Measurements from ENCODE around the gene PDE6B. TPM values are rescaled to one million over a fixed set of nuclear protein-coding genes. Genes with fewer than 3 reads are reported as not detected.

PDE6B gene
- total RNA-seq, 4 donors from 2014 or later = 0.81 to 5.5 (median 1.8) TPM

DNA sequence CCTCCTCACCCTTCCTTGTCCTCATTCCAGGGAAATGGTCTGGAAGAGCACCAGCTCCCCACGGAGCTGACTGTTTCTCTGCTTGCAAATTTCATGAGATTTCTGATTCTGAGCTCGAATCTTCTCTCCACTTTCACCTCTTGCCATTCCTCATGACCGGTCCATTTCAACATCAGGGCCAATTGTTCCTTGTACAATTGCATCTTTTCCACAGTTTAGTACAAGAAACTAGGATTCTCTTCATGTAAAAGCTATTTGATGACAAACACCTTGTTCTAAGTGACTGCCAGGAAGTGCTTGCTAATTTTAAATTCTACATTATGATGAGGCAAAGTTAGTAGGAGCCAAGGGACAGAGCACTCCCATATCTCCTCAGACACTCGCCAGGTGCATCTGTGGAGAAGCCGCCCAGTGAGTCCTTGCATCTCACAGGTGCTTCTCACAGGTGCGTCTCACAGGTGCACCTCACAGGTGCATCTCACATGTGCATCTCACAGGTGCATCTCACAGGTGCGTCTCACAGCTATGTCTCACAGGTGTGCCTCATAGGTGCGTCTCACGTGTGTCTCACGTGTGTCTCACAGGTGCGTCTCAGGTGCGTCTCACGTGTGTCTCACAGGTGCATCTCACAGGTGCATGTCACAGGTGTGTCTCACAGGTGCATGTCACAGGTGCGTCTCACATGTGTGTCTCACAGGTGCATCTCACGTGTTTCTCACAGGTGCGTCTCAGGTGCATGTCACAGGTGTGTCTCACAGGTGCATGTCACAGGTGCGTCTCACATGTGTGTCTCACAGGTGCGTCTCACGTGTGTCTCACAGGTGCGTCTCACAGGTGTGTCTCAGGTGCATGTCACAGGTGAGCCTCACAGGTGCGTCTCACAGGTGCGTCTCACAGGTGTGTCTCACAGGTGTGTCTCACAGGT is 3.0 kb upstream of the PDE6B start:
- Histone ChIP-seq H3K4me3 (no peak overlapping the region), H3K27me3 (peaks cover 66% of the 10 kb centered on the region), H3K27ac (no peak overlapping the region), H3K36me3 (no peaks in the 10 kb centered on the region), H3K4me1 (no peaks in the 10 kb centered on the region), H3K9me3 (no peaks in the 10 kb centered on the region)
- ATAC-seq = no peak
- TF ChIP-seq, protein P1, sequence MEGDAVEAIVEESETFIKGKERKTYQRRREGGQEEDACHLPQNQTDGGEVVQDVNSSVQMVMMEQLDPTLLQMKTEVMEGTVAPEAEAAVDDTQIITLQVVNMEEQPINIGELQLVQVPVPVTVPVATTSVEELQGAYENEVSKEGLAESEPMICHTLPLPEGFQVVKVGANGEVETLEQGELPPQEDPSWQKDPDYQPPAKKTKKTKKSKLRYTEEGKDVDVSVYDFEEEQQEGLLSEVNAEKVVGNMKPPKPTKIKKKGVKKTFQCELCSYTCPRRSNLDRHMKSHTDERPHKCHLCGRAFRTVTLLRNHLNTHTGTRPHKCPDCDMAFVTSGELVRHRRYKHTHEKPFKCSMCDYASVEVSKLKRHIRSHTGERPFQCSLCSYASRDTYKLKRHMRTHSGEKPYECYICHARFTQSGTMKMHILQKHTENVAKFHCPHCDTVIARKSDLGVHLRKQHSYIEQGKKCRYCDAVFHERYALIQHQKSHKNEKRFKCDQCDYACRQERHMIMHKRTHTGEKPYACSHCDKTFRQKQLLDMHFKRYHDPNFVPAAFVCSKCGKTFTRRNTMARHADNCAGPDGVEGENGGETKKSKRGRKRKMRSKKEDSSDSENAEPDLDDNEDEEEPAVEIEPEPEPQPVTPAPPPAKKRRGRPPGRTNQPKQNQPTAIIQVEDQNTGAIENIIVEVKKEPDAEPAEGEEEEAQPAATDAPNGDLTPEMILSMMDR (IDR thresholded peaks at IDR 0.05) = no peak
- no peak for TF ChIP-seq POLR2AphosphoS5 (IDR thresholded peaks at IDR 0.05)
- no peak for TF ChIP-seq EP300 (IDR thresholded peaks at IDR 0.05)
- no peak for TF ChIP-seq POLR2A (IDR thresholded peaks at IDR 0.05)
- WGBS, 2 donors (ENCODE audit: low coverage in 1 of 2) = 83 to 88% methylated on average over 12 to 15 of the region's 22 CpGs

DNA sequence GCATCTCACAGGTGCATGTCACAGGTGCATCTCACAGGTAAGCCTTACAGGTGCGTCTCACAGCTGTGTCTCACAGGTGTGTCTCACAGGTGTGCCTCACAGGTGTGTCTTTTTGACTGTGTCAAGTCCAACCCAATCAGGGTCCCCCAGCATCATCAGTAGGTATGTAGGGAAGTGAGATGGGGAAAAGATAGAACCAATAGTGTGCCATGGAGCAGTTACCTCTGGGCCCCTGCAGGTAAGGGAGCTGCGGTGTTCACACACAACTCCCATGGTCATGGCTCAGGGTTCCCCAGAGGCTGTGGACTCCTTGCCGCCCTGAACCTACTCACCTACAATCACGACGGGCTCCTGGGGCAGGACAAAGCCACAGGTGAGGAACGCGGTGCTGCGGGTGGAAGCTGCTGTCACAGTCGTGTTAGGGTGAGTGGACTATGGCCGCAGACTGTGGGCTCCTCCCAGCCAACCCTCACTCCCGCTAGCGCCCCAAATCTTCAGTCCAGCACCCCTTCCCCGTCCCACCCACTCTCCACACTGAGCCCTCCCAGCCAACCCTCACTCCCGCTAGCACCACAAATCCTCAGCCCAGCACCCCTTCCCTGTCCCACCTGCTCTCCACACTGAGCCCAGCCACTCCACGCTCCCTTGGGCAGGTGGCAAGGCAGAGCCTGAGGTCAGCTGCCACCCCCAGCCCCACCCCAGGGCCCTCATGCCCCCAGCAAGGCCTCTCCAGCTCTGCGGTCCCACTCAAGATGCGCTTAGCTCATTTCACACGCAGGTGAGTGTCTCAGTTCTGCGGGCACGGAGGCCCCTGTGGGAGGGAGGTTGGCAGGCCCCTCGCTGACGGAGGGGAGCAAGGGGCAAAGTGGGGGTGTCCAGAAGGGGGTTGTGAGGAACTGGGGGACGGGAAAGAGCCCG is 2.1 kb upstream of the PDE6B start:
- Histone ChIP-seq H3K4me1 (no peaks in the 10 kb centered on the region), H3K4me3 (no peak overlapping the region), H3K9me3 (no peaks in the 10 kb centered on the region), H3K36me3 (no peaks in the 10 kb centered on the region), H3K27me3 (peaks cover 66% of the 10 kb centered on the region), H3K27ac (no peak overlapping the region)
- 80% methylated on average over 1 to 17 of the region's 24 CpGs for WGBS, 2 donors (ENCODE audit: low coverage in 1 of 2)
- TF ChIP-seq, protein P1 (IDR thresholded peaks at IDR 0.05) = no peak
- no peak for TF ChIP-seq POLR2A (IDR thresholded peaks at IDR 0.05)
- TF ChIP-seq EP300 (IDR thresholded peaks at IDR 0.05) = no peak
- TF ChIP-seq POLR2AphosphoS5 (IDR thresholded peaks at IDR 0.05) = no peak
- no peak for ATAC-seq

DNA sequence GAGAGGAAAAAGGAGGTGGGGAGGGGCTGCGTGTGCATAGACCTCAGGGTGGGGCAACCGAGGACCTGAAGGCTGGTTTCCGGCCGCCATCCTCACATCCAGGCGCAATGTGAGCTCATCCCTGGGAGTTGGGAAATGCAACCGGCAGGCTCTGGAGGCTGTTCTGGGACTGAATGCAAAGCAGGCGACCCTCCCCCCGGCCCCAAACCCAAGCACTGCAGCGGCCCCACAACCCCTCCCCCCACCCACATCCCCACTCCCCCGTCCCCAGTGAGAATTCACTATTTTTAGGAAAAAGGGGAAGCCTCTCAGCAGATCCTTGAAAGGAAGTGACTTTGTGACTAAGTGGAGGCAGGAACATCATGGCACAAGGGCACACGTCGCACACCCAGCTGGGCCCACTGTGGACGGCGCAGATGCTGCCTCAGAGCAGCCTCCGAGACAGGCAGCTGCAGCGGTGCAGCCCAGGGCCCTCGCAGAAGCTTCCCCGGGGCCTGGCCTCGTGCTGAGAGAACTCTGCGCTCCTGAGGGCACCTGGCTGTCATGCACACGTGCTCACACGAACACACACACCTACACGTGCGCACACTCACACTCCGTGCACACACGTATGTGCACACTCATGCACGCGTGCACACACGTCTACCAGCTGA is 1.3 kb upstream of the PDE6B start:
- no peaks in the 10 kb centered on the region for H3K4me1 ChIP-seq
- H3K27ac ChIP-seq = no peak overlapping the region
- ATAC-seq = no peak
- no peaks in the 10 kb centered on the region for H3K36me3 ChIP-seq
- no peak overlapping the region for H3K4me3 ChIP-seq
- H3K9me3 ChIP-seq = no peaks in the 10 kb centered on the region
- 51% methylated on average over 7 of the region's 29 CpGs; no CpG with 5 or more reads in 1 of the 2 donors for WGBS, 2 donors (ENCODE audit: low coverage in 1 of 2)
- TF ChIP-seq, protein P1 (IDR thresholded peaks at IDR 0.05) = no peak
- no peak for TF ChIP-seq POLR2A (IDR thresholded peaks at IDR 0.05)
- peaks cover 71% of the 10 kb centered on the region for H3K27me3 ChIP-seq

DNA sequence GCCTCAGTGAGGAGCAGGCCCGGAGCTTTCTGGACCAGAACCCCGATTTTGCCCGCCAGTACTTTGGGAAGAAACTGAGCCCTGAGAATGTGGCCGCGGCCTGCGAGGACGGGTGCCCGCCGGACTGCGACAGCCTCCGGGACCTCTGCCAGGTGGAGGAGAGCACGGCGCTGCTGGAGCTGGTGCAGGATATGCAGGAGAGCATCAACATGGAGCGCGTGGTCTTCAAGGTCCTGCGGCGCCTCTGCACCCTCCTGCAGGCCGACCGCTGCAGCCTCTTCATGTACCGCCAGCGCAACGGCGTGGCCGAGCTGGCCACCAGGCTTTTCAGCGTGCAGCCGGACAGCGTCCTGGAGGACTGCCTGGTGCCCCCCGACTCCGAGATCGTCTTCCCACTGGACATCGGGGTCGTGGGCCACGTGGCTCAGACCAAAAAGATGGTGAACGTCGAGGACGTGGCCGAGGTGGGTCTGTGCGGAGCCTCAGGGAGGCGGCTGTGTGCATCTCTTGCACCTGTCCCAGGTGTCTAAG is 323 bp downstream of the PDE6B start:
- Histone ChIP-seq H3K27ac (no peak overlapping the region), H3K27me3 (peaks cover 76% of the 10 kb centered on the region), H3K4me1 (no peaks in the 10 kb centered on the region)

More for the DNA sequence above, 323 bp downstream of the PDE6B start:
- H3K4me3 ChIP-seq = no peak overlapping the region
- no peaks in the 10 kb centered on the region for H3K9me3 ChIP-seq
- no CpG with 5 or more reads among the region's 39 CpGs for WGBS, 2 donors (ENCODE audit: low coverage in 1 of 2)
- TF ChIP-seq POLR2A (IDR thresholded peaks at IDR 0.05) (no peak), EP300 (IDR thresholded peaks at IDR 0.05) (no peak), POLR2AphosphoS5 (IDR thresholded peaks at IDR 0.05) (no peak)
- TF ChIP-seq, protein P1 (IDR thresholded peaks at IDR 0.05) = no peak
- H3K36me3 ChIP-seq = no peaks in the 10 kb centered on the region
- no peak for ATAC-seq

All from gastroesophageal sphincter (tissue), 4 donors.